Caco-2 (cell line): Measurements from ENCODE around the gene VDR. TPM values are rescaled to one million over a fixed set of nuclear protein-coding genes. Genes with fewer than 3 reads are reported as not detected.

Experiments used
- BruUV-seq: library from RNA; stranded (reverse); fragments of 400-500 nt; replicated peaks from 2 replicates; lab custom pipeline; 2021; lab: Mats Ljungman, UMichigan
- CTCF ChIA-PET: fragments of 300-600 bp; sonication (Branson Sonifier 250); formaldehyde crosslinking; loops from one replicate; lab custom pipeline; 2022; ENCODE audit warnings: antibody characterized with exemption; lab: Charles Lee
- POLR2A ChIA-PET: fragments of 300-600 bp; sonication (Branson Sonifier 250); formaldehyde crosslinking; loops from one replicate; lab custom pipeline; 2022; ENCODE audit warnings: antibody characterized with exemption; lab: Charles Lee
- DNase-seq, 2 experiments: peaks; one replicate each; pipeline versions ENCODE4 v3.0.0 to v3.0.0-alpha.2; 2020 to 2022
- H3K27me3 ChIP-seq: replicated peaks from 2 replicates; pipeline ENCODE4 v1.6.0; 2011; ENCODE audit warnings: low read length; ENCODE audit not compliant: control insufficient read depth, insufficient read depth
- H3K36me3 ChIP-seq: 2 replicates; pipeline ENCODE4 v1.5.1; 2011; ENCODE audit warnings: low read length; ENCODE audit not compliant: control insufficient read depth, insufficient read depth
- H3K4me1 ChIP-seq: fragments of 250-450 bp; sonication (Bioruptor Pico); 2 replicates; pipeline ENCODE4 v1.5.1; 2020; ENCODE audit warnings: mild to moderate bottlenecking
- H3K4me3 ChIP-seq: 2 replicates; pipeline ENCODE4 v1.5.1; 2011; ENCODE audit warnings: low read depth, mild to moderate bottlenecking, control low read depth, low read length
- H3K9me3 ChIP-seq: fragments of 250-450 bp; sonication (Bioruptor Pico); 2 replicates; pipeline ENCODE4 v1.5.1; 2020; ENCODE audit warnings: mild to moderate bottlenecking, moderate library complexity
- H3K27ac Mint-ChIP-seq: one replicate; pipeline ENCODE4 v1.8.0; 2022; ENCODE audit warnings: mixed read lengths; ENCODE audit not compliant: unreplicated experiment
- H3K27me3 Mint-ChIP-seq: one replicate; pipeline ENCODE4 v1.8.0; 2022; ENCODE audit warnings: mixed read lengths; ENCODE audit not compliant: insufficient read depth, unreplicated experiment
- H3K36me3 Mint-ChIP-seq: one replicate; pipeline ENCODE4 v1.8.0; 2022; ENCODE audit warnings: mild to moderate bottlenecking, mixed read lengths; ENCODE audit not compliant: insufficient read depth, unreplicated experiment
- H3K4me1 Mint-ChIP-seq: one replicate; pipeline ENCODE4 v1.8.0; 2022; ENCODE audit warnings: low read depth, mixed read lengths; ENCODE audit not compliant: unreplicated experiment
- H3K4me3 Mint-ChIP-seq: one replicate; pipeline ENCODE4 v1.8.0; 2022; ENCODE audit warnings: mild to moderate bottlenecking, moderate library complexity, mixed read lengths; ENCODE audit not compliant: unreplicated experiment
- H3K9me3 Mint-ChIP-seq: one replicate; pipeline ENCODE4 v1.8.0; 2022; ENCODE audit warnings: mixed read lengths; ENCODE audit not compliant: unreplicated experiment
- intact Hi-C: fragments of 100-400 bp; cut with micrococcal nuclease; formaldehyde crosslinking; loops from one replicate; pipeline ENCODE4 v1.10.0; 2022; ENCODE audit not compliant: unreplicated experiment
- total RNA-seq: library from RNA; stranded (reverse); gene quantifications from 2 replicates; pipeline ENCODE4 v1.2.3, GENCODE V29; 2022
- TF ChIP-seq, protein P1 (sequence below), 2 experiments: fragments of 200-600 bp in 1 of 2; IDR thresholded peaks; 1 replicate in 1 of 2; 2 replicates in 1 of 2; pipeline versions ENCODE4 v1.5.1 to v1.8.0; 2011 to 2022; ENCODE audit warnings: antibody characterized with exemption in 1 of 2, control low read depth in 1 of 2, inconsistent platforms in 1 of 2, low read depth in 1 of 2, low read length in 1 of 2, mild to moderate bottlenecking in 1 of 2, moderate library complexity in 1 of 2; ENCODE audit not compliant: insufficient read depth in 1 of 2, severe bottlenecking in 1 of 2, unreplicated experiment in 1 of 2

Gene VDR
- total RNA-seq, 1 experiment from 2014 or later = 15.4 TPM

DNA sequence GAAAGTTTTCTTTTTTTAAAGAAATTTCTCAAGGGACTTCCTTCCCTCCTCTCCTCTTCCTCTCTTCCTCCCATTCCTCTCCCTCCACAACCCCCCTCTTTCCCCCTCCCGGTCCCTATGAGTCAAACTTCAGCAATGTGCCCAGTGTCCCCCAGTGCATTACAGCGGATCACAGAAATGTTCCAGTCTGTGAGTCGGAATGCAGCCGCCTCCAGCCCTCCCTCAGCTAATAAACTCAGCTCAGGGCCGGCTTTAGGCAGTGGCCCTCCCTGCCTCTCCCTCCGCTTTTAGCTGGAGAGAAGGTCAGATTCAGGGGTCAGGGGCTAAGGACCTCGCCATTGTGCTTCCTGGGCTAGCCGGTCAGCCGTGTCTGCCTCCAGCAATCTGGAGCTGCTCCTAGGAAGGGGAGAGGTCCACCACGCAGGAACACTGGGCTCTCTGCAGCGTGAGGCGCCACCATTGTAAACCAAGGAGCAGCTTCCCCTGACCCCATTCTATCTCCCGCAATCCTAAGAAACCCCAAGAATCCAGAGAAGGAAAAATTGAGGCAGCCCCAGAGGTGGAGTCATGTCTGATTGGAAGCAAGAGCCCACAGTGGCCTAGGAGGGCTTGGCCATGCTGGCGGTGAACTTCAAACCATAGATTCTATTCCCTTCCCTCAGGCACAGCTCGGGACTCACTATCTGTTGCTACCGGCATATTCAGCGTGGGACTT, 84.0 kb downstream of the VDR start:
- Mint-ChIP-seq H3K9me3 (no peaks in the 10 kb centered on the region), H3K27ac (peak overlapping the region; percentile 99), H3K27me3 (no peaks in the 10 kb centered on the region), H3K36me3 (peaks cover 12% of the 10 kb centered on the region), H3K4me1 (peaks cover 63% of the 10 kb centered on the region), H3K4me3 (peak overlapping the region; percentile 97)
- intact Hi-C loops = loop anchor here (1.0 kb wide), 2 partner anchors 17 to 23 kb away; no protein-coding TSS in a partner anchor
- Histone ChIP-seq H3K27me3 (no peaks in the 10 kb centered on the region), H3K36me3 (no peaks in the 10 kb centered on the region), H3K4me1 (peaks cover 57% of the 10 kb centered on the region), H3K4me3 (peak overlapping the region; percentile 92), H3K9me3 (no peaks in the 10 kb centered on the region)
- ChIA-PET CTCF (interaction anchor here (0.6 to 7.8 kb wide), 9 partner anchors 8 to 84 kb away, joined by 3 to 113 read pairs (median 4); partner anchors contain the start of gene VDR), POLR2A (interaction anchor here (0.5 to 1.4 kb wide), 11 partner anchors 13 to 1031 kb away, joined by 3 to 18 read pairs (median 5); partner anchors contain the start of genes DDX23 and VDR)
- TF ChIP-seq, protein P1, sequence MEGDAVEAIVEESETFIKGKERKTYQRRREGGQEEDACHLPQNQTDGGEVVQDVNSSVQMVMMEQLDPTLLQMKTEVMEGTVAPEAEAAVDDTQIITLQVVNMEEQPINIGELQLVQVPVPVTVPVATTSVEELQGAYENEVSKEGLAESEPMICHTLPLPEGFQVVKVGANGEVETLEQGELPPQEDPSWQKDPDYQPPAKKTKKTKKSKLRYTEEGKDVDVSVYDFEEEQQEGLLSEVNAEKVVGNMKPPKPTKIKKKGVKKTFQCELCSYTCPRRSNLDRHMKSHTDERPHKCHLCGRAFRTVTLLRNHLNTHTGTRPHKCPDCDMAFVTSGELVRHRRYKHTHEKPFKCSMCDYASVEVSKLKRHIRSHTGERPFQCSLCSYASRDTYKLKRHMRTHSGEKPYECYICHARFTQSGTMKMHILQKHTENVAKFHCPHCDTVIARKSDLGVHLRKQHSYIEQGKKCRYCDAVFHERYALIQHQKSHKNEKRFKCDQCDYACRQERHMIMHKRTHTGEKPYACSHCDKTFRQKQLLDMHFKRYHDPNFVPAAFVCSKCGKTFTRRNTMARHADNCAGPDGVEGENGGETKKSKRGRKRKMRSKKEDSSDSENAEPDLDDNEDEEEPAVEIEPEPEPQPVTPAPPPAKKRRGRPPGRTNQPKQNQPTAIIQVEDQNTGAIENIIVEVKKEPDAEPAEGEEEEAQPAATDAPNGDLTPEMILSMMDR (IDR thresholded peaks at IDR 0.05; ENCODE audit: insufficient read depth in 1 of 2, low read depth in 1 of 2, low read length in 1 of 2, severe bottlenecking in 1 of 2, unreplicated experiment in 1 of 2) = no peak
- TSS peak; percentile 82 for BruUV-seq
- peak; percentile 91 to 94 for DNase-seq

DNA sequence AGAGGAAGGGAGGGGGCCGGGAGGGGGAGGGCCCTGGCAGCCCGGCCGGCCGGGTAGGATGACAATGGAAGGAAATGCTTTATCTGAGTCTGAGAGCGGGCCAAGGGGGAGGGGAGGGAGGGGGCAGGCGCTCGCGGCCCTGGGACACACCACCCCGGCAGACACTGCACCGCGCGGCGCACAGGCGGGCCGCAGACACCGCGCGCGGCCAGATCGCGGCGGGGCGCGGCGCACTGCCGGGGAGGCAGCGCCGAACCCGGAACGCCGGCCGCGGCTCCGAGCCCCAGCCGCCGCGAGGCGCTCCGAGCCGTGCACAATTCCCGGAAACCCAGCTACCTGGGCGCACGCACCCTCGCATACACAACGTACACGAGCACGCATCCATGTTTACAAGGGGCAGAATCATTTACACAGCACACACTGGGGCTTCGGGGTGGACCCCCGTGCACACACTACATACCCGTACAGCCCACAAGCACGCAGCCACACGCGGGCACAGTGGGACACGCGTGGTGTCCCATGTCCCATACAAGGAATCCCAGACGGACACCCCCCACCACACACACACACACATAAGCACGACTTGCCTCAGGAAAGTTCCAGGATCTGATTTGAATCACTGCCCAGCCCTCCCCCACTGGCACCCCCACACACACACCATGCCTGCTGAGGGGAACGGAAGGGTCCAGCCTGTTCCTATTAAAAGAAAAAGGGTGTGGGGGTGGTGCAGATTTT, 84.7 kb downstream of the VDR start, which contains the start of gene HDAC7:
Gene HDAC7 (minus strand): TSS at position 8 of the 735 bp plus-strand sequence. CDS start 118 bp downstream, outside the sequence.
- H3K36me3 Mint-ChIP-seq = peaks cover 12% of the 10 kb centered on the region
- TF ChIP-seq, protein P1 (IDR thresholded peaks at IDR 0.05; ENCODE audit: insufficient read depth in 1 of 2, low read depth in 1 of 2, low read length in 1 of 2, severe bottlenecking in 1 of 2, unreplicated experiment in 1 of 2) = no peak
- H3K4me3 ChIP-seq = peak within 1 kb of the TSS; percentile 92
- ChIA-PET POLR2A (interaction anchor here (0.5 to 1.4 kb wide), 8 partner anchors 12 to 1032 kb away, joined by 3 to 18 read pairs (median 4); partner anchors contain the start of genes DDX23 and VDR), CTCF (interaction anchor here (0.8 to 7.8 kb wide), 7 partner anchors 11 to 85 kb away, joined by 3 to 113 read pairs (median 5); partner anchors contain the start of gene VDR)
- no TSS peak for BruUV-seq
- no peaks in the 10 kb centered on the region for H3K9me3 ChIP-seq
- intact Hi-C loops = loop anchor here (1.0 kb wide), 2 partner anchors 17 to 23 kb away; no protein-coding TSS in a partner anchor
- DNase-seq = peak; percentile 82 to 90
- no peaks in the 10 kb centered on the region for H3K36me3 ChIP-seq
- H3K27me3 Mint-ChIP-seq = no peaks in the 10 kb centered on the region
- H3K9me3 Mint-ChIP-seq = no peaks in the 10 kb centered on the region
- peak within 1 kb of the TSS; percentile 97 for H3K4me3 Mint-ChIP-seq
- peaks cover 59% of the 10 kb centered on the region for H3K4me1 Mint-ChIP-seq
- no peaks in the 10 kb centered on the region for H3K27me3 ChIP-seq
- peaks cover 56% of the 10 kb centered on the region for H3K4me1 ChIP-seq
- peak within 1 kb of the TSS; percentile 99 for H3K27ac Mint-ChIP-seq
